GM12892 (cell line): ENCODE data around the gene AOPEP.

Experiments
- POLR2A ChIP-seq: IDR thresholded peaks from 2 replicates; pipeline ENCODE4 v1.6.1; 2011; ENCODE audit warnings: low read depth, low read length, control low read depth
- POLR2AphosphoS5 ChIP-seq: IDR thresholded peaks from 2 replicates; pipeline ENCODE4 v1.6.1; 2011; ENCODE audit warnings: low read depth, low read length, control low read depth

DNA sequence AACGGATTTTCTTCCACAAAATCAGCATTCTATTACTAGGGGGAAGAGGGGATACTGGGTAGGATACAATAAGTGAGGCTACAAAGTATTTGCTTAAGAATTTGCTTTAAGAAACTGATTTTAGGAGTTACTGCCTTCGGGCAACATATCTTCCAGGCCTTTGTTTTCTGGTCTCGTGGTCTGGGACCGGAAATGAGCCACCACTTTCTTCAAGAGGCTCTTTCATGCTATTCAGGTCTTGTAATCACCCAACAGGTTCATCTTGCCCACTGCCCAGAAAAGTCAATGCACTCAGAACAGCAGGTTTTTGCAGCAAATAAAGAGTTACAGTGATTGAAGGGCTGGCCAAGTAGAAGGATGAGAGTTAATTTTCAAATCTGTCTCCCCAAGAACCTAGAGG is 6.6 kb upstream of the AOPEP start:
- TF ChIP-seq POLR2A (no peak), POLR2AphosphoS5 (no peak)
